GOT3 (cell line): ENCODE data around the gene HMCN2.
"Not testable (repeated sequence)": the region's sequence is repeated elsewhere in the genome, so short reads cannot be mapped to it uniquely, and the experiment has no call there.

Source experiments
- DNase-seq: peaks from one replicate; lab custom pipeline; 2025; ENCODE audit warnings: mixed read lengths; lab: John Stamatoyannopoulos, UW

The HMCN2 gene

DNA sequence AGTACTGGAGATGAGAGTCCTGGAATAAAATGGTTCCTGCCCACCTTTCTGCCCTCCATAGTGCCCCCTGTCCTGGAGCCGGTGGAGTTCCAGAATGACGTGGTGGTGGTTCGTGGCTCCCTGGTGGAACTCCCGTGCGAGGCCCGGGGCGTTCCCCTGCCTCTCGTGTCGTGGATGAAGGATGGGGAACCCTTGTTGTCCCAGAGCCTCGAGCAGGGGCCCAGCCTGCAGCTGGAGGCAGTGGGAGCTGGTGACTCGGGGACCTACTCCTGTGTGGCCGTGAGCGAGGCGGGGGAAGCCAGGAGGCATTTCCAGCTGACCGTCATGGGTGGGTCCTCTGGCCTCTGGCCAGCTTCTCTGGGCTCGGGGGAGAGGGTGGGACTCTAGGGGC, 128.1 kb downstream of the HMCN2 start:
- DNase-seq, result no peak

DNA sequence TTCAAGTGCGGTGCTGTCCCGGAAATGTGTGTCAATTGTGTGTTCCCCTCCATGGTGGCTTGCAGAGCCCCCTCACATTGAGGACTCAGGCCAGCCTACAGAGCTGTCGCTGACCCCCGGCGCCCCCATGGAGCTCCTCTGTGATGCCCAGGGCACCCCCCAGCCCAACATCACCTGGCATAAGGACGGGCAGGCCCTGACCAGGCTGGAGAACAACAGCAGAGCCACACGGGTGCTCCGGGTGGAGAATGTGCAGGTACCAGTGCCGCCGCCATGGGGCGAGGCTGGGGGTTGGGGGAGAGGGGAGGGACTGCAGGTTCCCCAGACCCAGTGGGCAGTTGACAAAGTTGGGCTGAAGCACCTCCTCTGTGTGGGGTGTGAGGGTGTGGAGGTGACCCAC, 128.8 kb downstream of the HMCN2 start:
- no peak for DNase-seq

DNA sequence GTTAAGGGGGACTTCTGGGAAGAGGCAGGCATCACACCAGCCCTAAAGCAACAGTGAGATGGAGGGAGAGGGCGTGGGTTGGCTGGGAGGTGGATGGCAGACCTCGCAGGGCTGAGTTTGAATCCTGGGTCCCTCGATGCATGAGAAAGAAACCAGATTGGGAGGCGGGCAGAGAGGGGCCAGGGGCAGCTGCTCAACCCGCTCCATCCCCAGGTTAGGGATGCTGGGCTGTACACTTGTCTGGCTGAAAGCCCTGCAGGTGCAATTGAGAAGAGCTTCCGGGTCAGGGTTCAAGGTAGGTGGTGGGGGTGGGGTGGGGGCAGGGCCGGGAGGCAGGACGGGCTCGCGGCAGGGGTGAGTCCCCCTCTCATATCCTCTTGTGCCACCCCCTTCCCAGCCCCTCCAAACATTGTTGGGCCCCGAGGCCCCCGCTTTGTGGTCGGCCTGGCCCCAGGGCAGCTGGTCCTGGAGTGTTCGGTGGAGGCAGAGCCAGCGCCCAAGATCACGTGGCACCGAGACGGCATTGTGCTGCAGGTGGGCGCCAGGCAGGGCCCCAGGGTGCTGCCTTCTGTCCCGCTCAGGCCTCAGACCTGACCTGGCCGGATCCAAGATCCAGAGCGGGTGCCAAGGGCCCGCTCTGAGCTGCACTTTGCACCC, 129.4 kb downstream of the HMCN2 start:
- DNase-seq, result no peak

DNA sequence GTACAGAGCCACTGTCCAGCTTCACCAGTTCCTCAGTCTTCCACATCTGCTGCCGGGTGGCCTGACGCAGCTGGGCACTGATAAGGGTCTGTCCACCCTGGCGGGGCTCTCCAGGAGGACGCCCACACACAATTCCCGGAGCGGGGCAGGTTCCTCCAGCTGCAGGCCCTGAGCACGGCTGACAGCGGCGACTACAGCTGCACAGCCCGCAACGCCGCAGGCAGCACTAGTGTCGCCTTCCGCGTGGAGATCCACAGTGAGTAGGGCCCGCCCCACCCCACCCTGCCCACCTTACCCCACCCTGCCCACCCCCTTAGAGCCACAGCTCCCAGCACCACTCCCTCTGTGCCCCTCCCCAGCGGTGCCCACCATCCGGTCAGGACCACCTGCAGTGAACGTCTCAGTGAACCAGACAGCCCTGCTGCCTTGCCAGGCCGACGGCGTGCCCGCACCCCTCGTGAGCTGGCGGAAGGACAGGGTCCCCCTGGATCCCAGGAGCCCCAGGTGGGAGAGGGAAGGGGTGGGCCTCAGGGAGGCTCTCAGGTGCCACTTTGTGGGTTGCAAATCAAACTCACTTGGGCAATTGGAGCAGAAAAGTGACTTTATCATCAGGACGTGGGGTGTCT, 130.4 kb downstream of the HMCN2 start:
- no peak for DNase-seq

DNA sequence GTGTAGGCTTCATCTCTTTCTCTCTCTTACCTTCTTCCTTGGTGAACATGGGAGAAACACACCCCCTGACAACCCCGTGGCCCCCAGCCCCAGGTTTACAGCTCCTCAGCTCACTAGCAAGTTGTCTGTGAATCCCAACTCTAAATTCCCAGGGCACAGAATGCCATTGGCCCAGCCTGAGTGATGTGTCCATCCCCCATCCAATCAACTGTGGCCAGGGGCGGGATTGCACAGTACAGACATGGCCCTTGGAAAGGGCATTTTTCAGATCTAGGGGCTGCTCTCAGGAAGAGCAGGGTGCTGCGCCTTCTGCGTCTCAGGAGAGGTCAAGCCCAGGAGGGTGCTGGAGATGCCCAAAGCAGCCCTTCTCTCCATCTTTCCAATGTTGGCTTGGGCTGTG, 131.0 kb downstream of the HMCN2 start:
- no peak for DNase-seq

DNA sequence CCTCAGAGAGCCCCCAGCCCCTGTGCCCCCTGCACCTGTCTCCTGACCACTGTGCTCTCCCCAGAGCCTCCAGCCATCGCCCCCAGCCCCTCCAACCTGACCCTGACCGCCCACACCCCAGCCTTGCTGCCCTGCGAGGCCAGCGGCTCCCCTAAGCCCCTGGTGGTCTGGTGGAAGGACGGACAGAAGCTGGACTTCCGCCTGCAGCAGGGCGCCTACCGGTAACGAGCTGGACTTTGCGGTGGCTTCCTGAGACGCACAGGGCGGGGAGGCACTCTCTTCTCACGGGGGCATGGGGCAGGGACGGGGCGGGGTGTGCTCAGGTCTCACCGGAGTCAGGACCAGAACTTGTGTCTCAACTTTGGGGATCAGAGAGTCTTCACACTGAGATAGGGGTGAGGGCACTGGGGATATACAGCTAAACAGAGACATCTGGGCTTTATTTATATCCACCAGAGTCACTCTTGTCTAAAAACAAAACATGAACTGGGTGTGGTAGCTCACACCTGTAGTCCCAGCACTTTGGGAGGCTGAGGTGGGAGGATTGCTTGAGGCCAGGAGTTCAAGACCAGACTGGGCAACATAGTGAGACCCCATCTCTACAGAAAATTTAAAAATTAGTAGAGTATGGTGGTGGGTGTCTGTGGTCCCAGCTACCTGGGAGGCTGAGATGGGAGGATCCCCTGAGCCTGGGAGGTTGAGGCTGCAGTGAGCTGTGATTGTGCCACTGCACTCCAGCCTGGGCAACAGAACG, 133.1 kb downstream of the HMCN2 start:
- no peak for DNase-seq

DNA sequence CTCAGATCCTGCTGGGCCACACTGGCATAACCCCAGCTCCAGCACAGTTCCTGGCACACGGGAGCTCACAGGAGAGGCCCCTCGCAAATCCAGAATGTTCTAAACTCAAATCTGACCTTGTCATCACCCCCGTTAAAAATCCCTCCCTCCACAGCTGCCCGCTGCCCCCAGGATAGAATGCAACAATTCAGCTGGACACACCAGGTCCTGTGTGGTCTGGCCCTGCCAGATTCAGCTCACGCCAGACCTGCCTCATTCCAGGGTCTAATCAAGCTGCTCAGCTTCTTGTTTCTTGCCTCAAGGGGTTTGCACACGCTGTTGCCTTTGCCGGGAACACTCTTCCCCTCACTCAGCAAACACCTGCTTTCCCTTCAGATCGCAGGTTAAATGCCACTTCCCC, 134.2 kb downstream of the HMCN2 start:
- no peak for DNase-seq

DNA sequence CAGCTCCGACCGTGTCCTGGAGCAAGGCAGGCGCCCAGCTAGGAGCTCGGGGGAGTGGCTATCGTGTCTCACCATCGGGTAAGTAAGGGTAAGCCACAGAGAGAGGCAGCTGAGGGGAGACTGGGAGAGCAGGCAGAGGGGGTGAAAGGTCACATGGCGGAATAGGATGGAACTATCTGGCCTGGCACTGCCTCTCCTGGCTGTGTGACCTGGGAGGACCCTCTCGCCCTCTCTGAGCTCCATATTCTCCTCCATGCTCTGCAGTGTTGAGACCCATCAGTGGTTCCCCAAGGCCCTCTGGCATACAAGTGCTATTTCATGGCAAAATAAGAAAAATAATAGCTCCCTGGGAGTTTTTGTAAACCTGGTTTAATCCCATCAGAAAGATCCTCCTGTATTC, 135.3 kb downstream of the HMCN2 start:
- DNase-seq, result no peak

DNA sequence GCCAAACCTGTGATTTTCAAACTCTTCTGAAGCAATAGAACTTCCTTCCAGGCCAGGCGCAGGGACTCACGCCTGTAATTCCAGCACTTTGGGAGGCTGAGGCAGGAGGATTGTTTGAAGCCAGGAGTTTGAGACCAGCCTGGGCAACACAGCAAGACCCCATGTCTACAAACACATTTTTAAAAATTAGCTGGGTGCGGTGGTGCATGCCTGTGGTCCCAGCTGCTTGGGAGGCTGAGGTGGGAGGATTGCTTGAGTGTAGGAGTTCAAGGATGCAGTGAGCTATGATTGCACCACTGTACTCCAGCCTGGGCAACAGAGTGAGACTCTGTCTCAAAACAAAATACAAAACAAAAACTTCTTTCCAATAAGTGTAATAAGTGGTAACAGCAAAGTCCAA, 136.2 kb downstream of the HMCN2 start:
- DNase-seq, result not testable (repeated sequence)

DNA sequence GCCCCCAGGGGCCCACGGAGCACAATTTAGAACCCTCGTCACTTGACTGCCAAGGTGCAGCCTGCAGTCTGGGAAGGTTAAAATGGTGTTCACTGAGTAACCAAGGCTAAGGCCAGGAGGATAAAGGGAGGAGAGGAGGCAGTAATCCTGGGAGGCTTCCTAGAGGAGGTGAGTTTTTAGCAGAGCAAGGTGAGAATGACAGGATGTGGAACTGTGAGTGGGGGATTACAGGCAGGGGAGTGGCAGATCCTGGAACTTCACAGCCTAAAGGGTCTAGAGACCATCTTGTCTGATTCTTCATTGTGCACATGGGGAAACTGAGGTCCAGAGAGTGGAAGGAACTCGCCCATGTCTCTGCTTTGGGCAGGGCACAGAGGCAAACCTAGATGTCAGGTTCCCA, 136.7 kb downstream of the HMCN2 start:
- DNase-seq, result no peak

DNA sequence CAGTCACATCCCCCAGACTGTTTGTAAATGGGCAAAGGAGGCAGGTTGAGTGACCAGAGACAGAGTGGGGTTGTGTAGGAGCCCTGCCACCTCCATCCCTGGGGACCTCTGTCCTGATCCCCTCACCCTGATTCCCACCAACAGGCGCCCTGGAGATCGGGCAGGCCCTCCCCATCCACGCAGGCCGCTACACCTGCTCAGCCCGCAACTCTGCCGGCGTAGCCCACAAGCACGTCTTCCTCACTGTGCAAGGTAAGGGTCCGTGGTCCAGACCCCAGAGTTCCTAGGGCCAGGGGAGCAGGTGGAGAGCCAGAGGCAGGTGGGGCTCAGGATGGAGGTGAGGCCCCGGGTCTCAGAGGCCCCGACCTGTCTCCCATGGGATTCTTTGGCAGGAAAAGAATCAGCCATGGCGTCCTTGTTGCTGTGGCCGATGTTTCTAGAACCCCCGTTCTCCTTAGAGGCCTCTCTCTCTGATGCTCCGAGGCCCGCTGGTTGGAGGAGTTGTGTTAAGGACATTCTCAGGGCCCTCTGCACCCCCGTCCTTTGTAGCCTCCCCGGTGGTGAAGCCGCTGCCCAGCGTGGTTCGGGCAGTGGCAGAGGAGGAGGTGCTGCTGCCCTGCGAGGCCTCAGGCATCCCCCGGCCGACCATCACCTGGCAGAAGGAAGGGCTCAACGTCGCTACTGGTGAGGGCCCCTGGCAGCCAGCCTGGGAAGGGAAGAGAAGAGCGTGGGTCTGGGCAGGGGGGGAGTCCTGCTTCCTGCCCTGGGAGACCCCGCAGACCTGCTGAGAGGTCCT, 137.3 kb downstream of the HMCN2 start:
- no peak for DNase-seq

DNA sequence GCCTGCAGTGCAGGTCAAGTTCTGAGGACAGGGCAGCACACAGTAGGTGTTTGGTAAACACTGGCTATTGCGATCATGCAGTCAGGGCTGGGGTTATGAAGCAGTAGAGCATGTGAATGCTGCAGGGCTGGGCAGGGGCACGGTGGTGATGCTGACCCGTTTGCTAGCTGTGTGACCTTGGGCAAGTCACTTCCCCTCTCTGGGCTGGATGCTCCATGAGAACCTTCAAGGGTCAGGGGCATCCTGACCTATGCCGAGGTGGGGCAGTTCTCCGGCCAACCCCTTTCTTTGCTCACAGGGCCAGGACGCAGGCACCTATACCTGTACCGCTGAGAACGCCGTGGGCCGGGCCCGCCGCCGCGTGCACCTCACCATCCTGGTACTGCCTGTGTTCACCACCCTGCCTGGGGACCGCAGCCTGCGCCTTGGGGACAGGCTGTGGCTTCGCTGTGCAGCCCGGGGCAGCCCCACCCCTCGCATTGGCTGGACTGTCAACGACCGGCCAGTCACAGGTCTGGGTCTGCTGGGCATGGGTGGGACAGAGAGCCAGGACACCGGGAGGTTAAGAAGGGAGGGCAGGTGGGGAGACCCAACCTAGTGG, 140.2 kb downstream of the HMCN2 start:
- no peak for DNase-seq

DNA sequence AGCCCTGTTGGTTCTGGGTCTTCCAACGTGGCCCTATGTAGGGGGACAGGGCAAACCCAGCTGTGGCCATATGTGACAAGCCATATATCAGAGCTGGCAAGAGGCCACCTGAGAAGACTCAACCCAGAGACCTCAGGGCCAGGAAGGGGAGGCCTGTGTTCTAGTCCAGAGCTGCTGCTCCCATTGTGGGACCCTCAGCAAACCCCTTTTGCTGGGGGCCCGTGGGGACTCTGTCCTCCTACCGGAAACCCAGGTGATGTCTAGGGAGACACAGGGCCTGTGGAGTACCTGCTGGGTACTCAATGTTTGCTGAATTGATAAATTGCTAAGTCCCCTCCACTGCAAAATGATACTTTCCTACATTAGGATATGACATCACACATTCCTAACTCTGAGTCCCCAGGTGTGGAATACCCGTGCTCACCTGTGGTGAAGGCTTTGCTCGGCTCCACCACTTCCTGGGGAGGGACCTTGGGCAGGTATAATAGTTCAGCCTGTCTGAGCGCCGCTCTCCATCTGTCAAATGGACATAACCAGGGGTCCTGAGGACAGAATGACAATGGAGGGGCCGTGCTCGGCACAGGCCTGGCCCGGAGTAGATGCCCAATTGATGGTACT, 140.8 kb downstream of the HMCN2 start:
- DNase-seq, result no peak

DNA sequence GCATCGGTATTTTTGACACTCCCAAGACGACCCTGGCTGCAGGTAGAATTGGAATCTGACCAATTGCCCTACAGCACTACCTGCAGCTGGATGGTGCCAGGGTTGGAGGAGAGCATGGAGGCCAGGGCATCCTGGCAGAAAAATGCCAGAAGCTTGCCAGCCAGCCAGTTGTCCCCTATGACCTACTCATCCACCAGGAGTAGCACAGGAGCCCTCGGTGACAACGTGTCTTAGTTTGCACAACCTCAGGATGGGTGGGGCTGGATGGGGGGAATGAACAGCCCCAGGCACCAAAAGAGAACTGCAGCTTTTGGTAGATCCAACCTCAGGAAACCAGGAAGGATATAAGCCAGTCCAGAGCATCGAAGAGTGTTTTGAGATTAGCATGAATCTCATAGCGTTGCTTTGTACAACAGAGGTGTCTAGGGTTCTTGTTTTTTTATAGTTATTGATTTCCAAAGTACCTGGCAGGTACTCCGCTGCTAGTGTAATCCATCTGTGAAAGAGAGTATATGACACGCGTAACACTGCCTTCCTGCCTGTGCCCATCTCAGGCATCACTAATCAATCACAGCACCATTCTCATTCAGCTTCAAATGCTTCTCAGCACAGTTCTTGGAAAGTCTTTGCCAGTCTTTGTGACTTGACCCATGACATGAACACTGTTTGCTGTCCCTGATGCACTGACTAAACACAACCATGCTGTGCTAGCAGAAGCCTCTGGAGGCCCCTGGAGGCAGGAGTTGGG, 142.5 kb downstream of the HMCN2 start:
- DNase-seq, result no peak

DNA sequence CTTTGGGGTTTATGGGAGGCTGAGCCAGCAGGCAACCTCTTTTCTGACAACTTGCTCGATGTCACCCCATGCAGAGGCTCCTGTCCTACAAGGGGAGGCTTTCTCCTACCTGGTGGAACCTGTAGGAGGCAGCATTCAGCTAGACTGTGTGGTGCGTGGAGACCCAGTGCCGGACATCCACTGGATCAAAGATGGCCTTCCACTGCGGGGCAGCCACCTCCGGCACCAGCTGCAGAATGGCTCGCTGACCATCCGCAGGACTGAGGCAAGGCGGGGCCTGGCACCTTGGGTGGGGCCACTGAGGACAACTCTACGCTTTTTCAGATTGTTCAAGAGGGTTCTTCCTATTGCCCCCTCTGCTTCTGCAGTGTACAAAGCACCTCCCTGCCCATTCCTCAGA, 143.1 kb downstream of the HMCN2 start:
- no peak for DNase-seq

DNA sequence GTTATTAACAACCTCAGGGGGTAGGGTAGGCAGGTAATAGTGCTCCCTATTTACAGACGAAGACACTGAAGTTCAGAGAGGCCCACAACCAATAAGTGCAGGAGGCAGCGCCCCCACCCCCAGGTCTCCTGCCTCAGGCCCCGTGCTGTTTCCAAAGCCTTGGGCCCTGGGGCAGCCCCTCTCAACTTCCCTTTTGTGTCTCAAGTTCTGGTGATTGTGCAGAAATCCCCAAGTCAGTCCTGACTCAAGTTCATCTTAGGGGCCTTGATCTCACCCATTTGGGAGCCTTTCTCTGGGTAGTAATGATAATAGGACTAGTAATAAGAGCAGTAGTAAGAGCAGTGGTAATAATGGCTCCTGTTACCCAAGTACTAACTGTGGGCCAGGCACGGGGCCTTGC, 143.7 kb downstream of the HMCN2 start:
- DNase-seq, result no peak

DNA sequence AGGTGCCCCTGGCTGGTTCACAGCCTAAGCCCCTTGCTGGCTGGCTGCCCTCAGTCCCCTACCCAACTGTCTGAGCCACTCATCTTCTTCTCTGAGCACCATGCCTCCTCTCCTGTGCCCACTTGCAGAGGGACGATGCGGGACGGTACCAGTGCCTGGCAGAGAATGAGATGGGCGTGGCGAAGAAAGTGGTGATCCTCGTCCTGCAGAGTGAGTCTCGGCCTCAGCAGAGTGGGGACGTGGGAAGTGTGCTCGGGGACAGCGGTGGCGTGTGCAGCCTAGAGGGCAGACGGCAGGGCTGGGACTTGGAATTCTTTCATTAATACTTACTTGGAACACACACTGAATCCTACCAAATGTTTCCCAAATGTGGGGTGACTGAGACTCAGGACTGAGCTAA, 144.9 kb downstream of the HMCN2 start:
- no peak for DNase-seq

DNA sequence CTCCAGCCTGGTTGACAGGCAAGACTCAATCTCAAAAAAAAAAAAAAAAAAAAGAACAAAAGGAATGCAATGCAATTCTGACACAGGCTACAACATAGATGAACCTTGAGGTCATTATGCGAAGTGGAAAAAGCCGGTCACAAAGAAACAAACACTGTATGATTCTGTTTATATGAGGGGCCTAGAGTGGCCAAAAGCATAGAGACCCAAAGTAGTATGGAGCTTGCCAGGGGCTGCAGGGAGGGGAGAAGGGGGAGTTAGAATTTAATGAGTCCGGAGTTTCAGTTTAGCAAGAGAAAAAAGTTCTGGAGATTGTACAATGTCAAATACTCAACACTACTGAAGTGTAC, 146.0 kb downstream of the HMCN2 start:
- DNase-seq, result no peak

DNA sequence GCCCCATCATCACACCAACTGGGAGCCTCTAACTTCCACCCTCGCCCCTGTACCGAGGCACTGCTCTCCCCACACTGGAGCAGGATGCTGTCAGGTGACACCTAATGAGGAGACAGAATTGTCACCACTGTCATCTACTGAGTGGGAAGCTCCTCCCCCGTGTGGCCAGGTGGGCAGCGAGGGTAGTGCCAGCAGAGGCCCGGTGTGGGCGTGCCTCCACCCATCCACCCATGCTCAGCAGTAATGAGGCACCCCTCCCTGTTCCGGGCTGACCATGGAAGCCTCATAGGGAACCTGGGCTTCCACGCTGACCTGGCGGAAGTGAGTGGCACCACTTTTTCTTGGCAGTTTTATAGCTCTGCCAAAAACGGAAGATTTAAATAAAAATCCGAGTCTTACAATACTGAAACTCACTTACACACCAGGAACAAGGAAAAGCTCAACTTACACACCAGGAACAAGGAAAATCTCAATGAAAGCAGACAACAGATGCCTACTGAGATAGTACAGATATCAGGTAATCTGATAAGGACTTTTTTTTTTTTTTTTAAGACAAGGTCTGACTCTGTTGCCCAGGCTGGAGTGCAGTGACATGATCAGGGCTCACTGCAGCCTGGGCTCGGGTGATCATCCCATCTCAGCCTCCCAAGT, 148.6 kb downstream of the HMCN2 start:
- DNase-seq, result no peak

DNA sequence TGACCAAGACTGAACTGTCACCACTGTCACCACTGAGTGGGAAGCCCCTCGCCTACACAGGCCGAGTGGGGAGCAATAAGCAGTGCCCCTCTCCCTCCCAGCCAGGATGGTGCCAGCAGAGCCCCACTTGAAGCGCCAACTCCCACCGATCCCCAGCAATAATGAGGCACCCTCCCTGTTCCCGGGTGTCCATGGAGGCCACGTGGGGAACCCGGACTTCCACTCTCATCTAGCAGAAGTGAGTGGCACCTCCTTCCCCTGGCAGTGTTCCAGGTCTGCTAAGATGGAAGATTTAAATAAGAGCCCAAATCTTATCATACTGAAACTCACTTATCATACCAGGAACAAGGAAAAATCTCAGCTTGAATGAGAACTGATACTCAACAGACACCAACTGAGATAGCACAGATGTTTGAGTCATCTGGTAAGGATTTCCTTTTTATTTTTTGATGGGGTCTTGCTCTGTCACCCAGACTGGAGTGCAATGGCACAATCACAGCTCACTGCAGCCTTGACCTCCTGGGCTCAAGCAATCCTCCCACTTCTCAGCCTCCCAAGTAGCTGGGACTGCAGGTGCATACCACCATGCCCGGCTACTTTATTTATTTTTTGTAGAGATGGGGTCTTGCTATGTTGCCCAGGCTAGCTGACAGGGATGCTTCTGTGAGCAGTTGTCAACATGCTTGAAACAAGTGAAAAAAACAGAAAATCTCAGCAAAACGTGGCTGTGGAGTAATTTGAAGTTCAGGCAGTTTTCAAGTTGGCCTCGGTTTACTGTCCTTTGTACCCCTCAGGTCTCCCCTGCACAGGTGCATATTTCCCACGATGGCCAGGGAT, 149.6 kb downstream of the HMCN2 start:
- no peak for DNase-seq
